K562 (cell line): Measurements from ENCODE around the gene ZBP1. TPM values are rescaled to one million over a fixed set of nuclear protein-coding genes. Genes with fewer than 3 reads are reported as not detected.

Experiments
- ATAC-seq: fragments of 200-7000 bp; cut with Tn5 transposase; 3 replicates; pipeline ENCODE4 v1.9.1; 2020; ENCODE audit warnings: moderate library complexity
- BruUV-seq: library from RNA; stranded (reverse); fragments of 400-500 nt; replicated peaks from 2 replicates; lab custom pipeline; 2021; lab: Mats Ljungman, UMichigan
- CTCF ChIA-PET: fragments of 300-600 bp; formaldehyde crosslinking; extraction: SDS; loops from one replicate; lab custom pipeline; 2021; ENCODE audit warnings: low intra/inter-chr PET ratio; lab: Yijun Ruan, JAX
- POLR2A ChIA-PET: fragments of 300-600, 350-650 bp; sonication (Branson Sonifier 250); formaldehyde crosslinking; extraction: SDS; loops from one replicate; lab custom pipeline; 2021; ENCODE audit warnings: antibody characterized with exemption, inconsistent platforms; lab: Yijun Ruan, JAX
- DNase-seq, 4 experiments: peaks; one replicate each; pipeline versions ENCODE4 v3.0.0 to v3.0.0-alpha.2; 2011 to 2018; ENCODE audit warnings: low spot score in 3 of 4, mixed read lengths in 3 of 4; ENCODE audit errors: extremely low read depth in 1 of 4
- FAIRE-seq: peaks from 2 replicates; lab custom pipeline; 2011; peaks lifted over from hg19 to GRCh38; lab: Jason Lieb, UNC
- H2AFZ ChIP-seq: 2 replicates; pipeline ENCODE4 v1.6.0; 2011; ENCODE audit warnings: low read depth, low read length, control low read depth, inconsistent platforms
- H3K27ac ChIP-seq: fragments of 200-600 bp; 3 replicates; pipeline ENCODE4 v1.8.0; 2011; ENCODE audit warnings: low read depth, mild to moderate bottlenecking, control low read depth, inconsistent platforms, low read length, moderate library complexity, mixed read lengths; ENCODE audit errors: extremely low read depth
- H3K27me3 ChIP-seq, 2 experiments: fragments of 300-600 bp in 1 of 2; 2 replicates in 1 of 2; 3 replicates in 1 of 2; pipeline versions ENCODE4 v1.6.0 to v1.8.0; 2011; ENCODE audit warnings: inconsistent platforms in 2 of 2, low read length in 2 of 2, mild to moderate bottlenecking in 1 of 2, mixed read lengths in 1 of 2, moderate library complexity in 1 of 2; ENCODE audit not compliant: control insufficient read depth in 2 of 2, insufficient read depth in 2 of 2
- H3K36me3 ChIP-seq: fragments of 300-600 bp; 3 replicates; pipeline ENCODE4 v1.8.0; 2011; ENCODE audit warnings: mild to moderate bottlenecking, low read length, inconsistent platforms; ENCODE audit not compliant: control insufficient read depth, insufficient read depth
- H3K4me1 ChIP-seq, 2 experiments: fragments of 200-600 bp in 1 of 2; replicated peaks in 1 of 2; 2 replicates in 1 of 2; 3 replicates in 1 of 2; pipeline versions ENCODE4 v1.5.1 to v1.8.0; 2011; ENCODE audit warnings: inconsistent platforms in 2 of 2, low read length in 2 of 2, mild to moderate bottlenecking in 1 of 2, mixed read lengths in 1 of 2, moderate library complexity in 1 of 2; ENCODE audit not compliant: control insufficient read depth in 2 of 2, insufficient read depth in 2 of 2
- H3K4me2 ChIP-seq: 2 replicates; pipeline ENCODE4 v1.6.1; 2011; ENCODE audit warnings: low read length, control low read depth, inconsistent platforms, mixed read lengths; ENCODE audit not compliant: insufficient read depth
- H3K4me3 ChIP-seq: fragments of 200-600 bp; sonication (generic), shearing (Covaris generic); 2 replicates; pipeline ENCODE4 v1.5.1; 2016; ENCODE audit warnings: control low read depth, inconsistent platforms
- H3K79me2 ChIP-seq: fragments of 200-600 bp; 3 replicates; pipeline ENCODE4 v1.8.0; 2011; ENCODE audit warnings: low read length, inconsistent platforms; ENCODE audit not compliant: control insufficient read depth, insufficient read depth
- H3K9ac ChIP-seq, 2 experiments: 2 replicates each; pipeline versions ENCODE4 v1.6.0 to v1.6.1; 2011; ENCODE audit warnings: low read depth in 2 of 2, low read length in 2 of 2, control low read depth in 1 of 2, inconsistent platforms in 1 of 2, mild to moderate bottlenecking in 1 of 2, mixed read lengths in 1 of 2; ENCODE audit not compliant: insufficient read depth in 1 of 2
- H3K9me1 ChIP-seq: one replicate; pipeline ENCODE4 v1.6.0; 2011; ENCODE audit warnings: inconsistent platforms, mild to moderate bottlenecking, low read length, moderate library complexity; ENCODE audit not compliant: control insufficient read depth, insufficient read depth
- H3K9me3 ChIP-seq: replicated peaks from 2 replicates; pipeline ENCODE4 v1.5.1; 2011; ENCODE audit warnings: low read depth, low read length, inconsistent platforms; ENCODE audit not compliant: control insufficient read depth, insufficient read depth
- H4K20me1 ChIP-seq: replicated peaks from 2 replicates; pipeline ENCODE4 v1.6.1; 2011; ENCODE audit warnings: low read length, inconsistent platforms, mixed read lengths; ENCODE audit not compliant: control insufficient read depth, insufficient read depth
- DACH1 ChIP-seq: fragments of 450-650 bp; IDR thresholded peaks from 2 replicates; pipeline ENCODE4 v1.6.1; 2018; ENCODE audit not compliant: partially characterized antibody
- E4F1 ChIP-seq: fragments of 250-450 bp; sonication (Bioruptor Pico); IDR thresholded peaks from 2 replicates; pipeline ENCODE4 v1.5.0; 2021; ENCODE audit warnings: mild to moderate bottlenecking, borderline replicate concordance
- ETS2 ChIP-seq: IDR thresholded peaks from 2 replicates; pipeline ENCODE4 v1.6.1; 2016; ENCODE audit warnings: borderline replicate concordance, missing genetic modification characterization, mild to moderate bottlenecking, moderate library complexity, missing compliant biosample characterization; ENCODE audit not compliant: poor library complexity, severe bottlenecking
- HBP1 ChIP-seq: fragments of 450-650 bp; formaldehyde crosslinking; IDR thresholded peaks from 2 replicates; pipeline ENCODE4 v1.4.0; 2022; ENCODE audit warnings: missing genetic modification characterization
- MAFF ChIP-seq: IDR thresholded peaks from 2 replicates; pipeline ENCODE4 v1.6.1; 2012; ENCODE audit warnings: low read length, improper control_type of control experiment
- NFYB ChIP-seq: IDR thresholded peaks from 2 replicates; pipeline ENCODE4 v1.6.1; 2011; ENCODE audit warnings: mild to moderate bottlenecking, moderate library complexity; ENCODE audit not compliant: insufficient read length; ENCODE audit errors: extremely low read depth
- PHB2 ChIP-seq: fragments of 450-650 bp; IDR thresholded peaks from 2 replicates; pipeline ENCODE4 v1.6.1; 2017; ENCODE audit warnings: low read depth
- RNF2 ChIP-seq: sonication (generic); IDR thresholded peaks from 2 replicates; pipeline ENCODE4 v1.6.1; 2016
- ZKSCAN8 ChIP-seq: fragments of 200-800 bp; sonication (Bioruptor generic); IDR thresholded peaks from 2 replicates; pipeline ENCODE4 v1.6.1; 2016; ENCODE audit warnings: missing genetic modification characterization, missing compliant biosample characterization
- ZNF143 ChIP-seq: sonication (generic); formaldehyde crosslinking; IDR thresholded peaks from 2 replicates; pipeline ENCODE4 v1.9.0; 2022; ENCODE audit warnings: mild to moderate bottlenecking, missing genetic modification reagents
- ZNF76 ChIP-seq: fragments of 250-450 bp; sonication (Bioruptor Pico); IDR thresholded peaks from 2 replicates; pipeline ENCODE4 v1.4.0; 2020; ENCODE audit warnings: mild to moderate bottlenecking, moderate library complexity, borderline replicate concordance
- WGBS: fragments of 100-300 bp; shearing (Covaris generic); methylation state at CpG from one replicate; pipeline ENCODE4 v1.1.6; 2016; ENCODE audit warnings: low coverage, mixed read lengths; ENCODE audit not compliant: insufficient coverage; ENCODE audit errors: missing lambda C conversion rate; 5-methylcytosine and 5-hydroxymethylcytosine counted together
- in situ Hi-C: fragments of 300-500 bp; cut with MboI; formaldehyde crosslinking; loops from 4 replicates; pipeline ENCODE4 v1.15.0; 2018; ENCODE audit warnings: inconsistent platforms, mixed read lengths
- intact Hi-C: fragments of 100-400 bp; cut with micrococcal nuclease; formaldehyde crosslinking; loops from 2 replicates; pipeline ENCODE4 v1.14.2; 2022
- polyA plus RNA-seq, 8 experiments: library from polyadenylated mRNA; depleted of rRNA in 4 of 8; stranded (reverse) in 5 of 8; unstranded in 3 of 8; fragments of >200 nt; fragmentation: Nextera tagmentation in 2 of 8; fragmentation: Illumina TruSeq in 1 of 8; extraction: Ambion mirVana in 2 of 8; extraction: Trizol in 1 of 8; gene quantifications; 2 replicates each; pipeline versions ENCODE4 v1.2.1 to v1.2.3, GENCODE V29; 2011 to 2014; ENCODE audit warnings: inconsistent platforms in 1 of 8, missing spikeins in 1 of 8
- total RNA-seq, 7 experiments: library from RNA; depleted of rRNA in 6 of 7; stranded (reverse); fragments of >200 nt in 6 of 7; fragmentation: Illumina TruSeq in 2 of 7; extraction: Trizol in 2 of 7; gene quantifications; 2 replicates each; pipeline versions ENCODE4 v1.2.1 to v1.2.3, GENCODE V29; 2011 to 2021; ENCODE audit warnings: low replicate concordance in 1 of 7

The ZBP1 gene
- total and polyA plus RNA-seq, 9 of the 15 experiments (the other 6 are each of a cell fraction or from before 2014, with no cell fraction given) = not detected

- BruUV-seq = no TSS peak
- TF ChIP-seq PHB2 (no peak), ETS2 (no peak), ZKSCAN8 (no peak), ZNF76 (CRISPR knock-in tag) (no peak), NFYB (no peak), MAFF (no peak), HBP1 (CRISPR knock-in tag) (no peak), RNF2 (no peak), ZNF143 (no peak), E4F1 (CRISPR knock-in tag) (no peak), DACH1 (no peak)
- TF ChIP-seq, all 486 proteins: peak for 0
- ChIA-PET POLR2A (interaction anchor here (0.6 kb wide), 1 partner anchor 50 kb away, joined by 3 read pairs; no protein-coding TSS in a partner anchor), CTCF (interaction anchor here (0.6 kb wide), 1 partner anchor 561 kb away, joined by 3 read pairs; no protein-coding TSS in a partner anchor)
- no peak overlapping the region for H3K9ac ChIP-seq
- H3K9me1 ChIP-seq = no peaks in the 10 kb centered on the region
- intact Hi-C loops (no loop called here), in situ Hi-C loops (no loop called here)
- FAIRE-seq (no peak), DNase-seq (no peak), ATAC-seq (no peak)
- H2AFZ ChIP-seq = no peak overlapping the region
- peaks cover 5% of the 10 kb centered on the region; the same call in 1 of the 2 replicates for H4K20me1 ChIP-seq
- 0% methylated on average over 19 of the region's 21 CpGs for WGBS
- H3K4me3 ChIP-seq = no peak overlapping the region
- peaks cover 0 to 4% of the 10 kb centered on the region in 2 experiments; a peak in 1 of 5 replicates for H3K4me1 ChIP-seq
- no peaks in the 10 kb centered on the region for H3K79me2 ChIP-seq
- no peaks in the 10 kb centered on the region for H3K36me3 ChIP-seq
- H3K27me3 ChIP-seq = peaks cover 24 to 97% of the 10 kb centered on the region in 2 experiments; a peak in 4 of 5 replicates
- no peak overlapping the region for H3K27ac ChIP-seq
- no peak overlapping the region for H3K4me2 ChIP-seq
- H3K9me3 ChIP-seq = no peaks in the 10 kb centered on the region
Observed at GRCh38 chr20:57662456-57663240, 42.4 kb upstream of the ZBP1 start.
